ENCODE measurements around the gene TAF6L. TPM values are rescaled to one million over a fixed set of nuclear protein-coding genes. Genes with fewer than 3 reads are reported as not detected.
A peak's percentile ranks its signal among the peaks of the same experiment; 100 is the strongest.
"Not testable (repeated sequence)": the region's sequence is repeated elsewhere in the genome, so short reads cannot be mapped to it uniquely, and the experiment has no call there.

TAF6L gene
- total RNA-seq, 2 experiments from 2014 or later = 23.5 to 25.0 TPM

- CTCF ChIA-PET = interaction anchor here (1.0 to 2.1 kb wide), 3 partner anchors 9 to 24 kb away, joined by 3 to 5 read pairs (median 5); partner anchors contain the start of genes POLR2G and TTC9C
- ATAC-seq (no peak), DNase-seq (no peak)
- Mint-ChIP-seq H3K4me1 (peaks cover 9% of the 10 kb centered on the region), H3K27me3 (no peaks in the 10 kb centered on the region), H3K36me3 (peaks cover 31% of the 10 kb centered on the region), H3K9me3 (ENCODE audit: low read depth) (no peaks in the 10 kb centered on the region), H3K27ac (no peak overlapping the region), H3K4me3 (no peak overlapping the region)
These were observed 34.0 kb upstream of the TAF6L start for GRCh38 chr11:62737196-62737595.

- no peak overlapping the region for H3K27ac Mint-ChIP-seq
- H3K9me3 Mint-ChIP-seq (ENCODE audit: low read depth) = no peaks in the 10 kb centered on the region
- H3K4me3 Mint-ChIP-seq = no peak overlapping the region
- no peak for ATAC-seq
- CTCF ChIA-PET = interaction anchor here (0.6 to 1.5 kb wide), 7 partner anchors 11 to 155 kb away, joined by 3 to 4 read pairs (median 3); partner anchors contain the start of gene POLR2G
- H3K27me3 Mint-ChIP-seq = no peaks in the 10 kb centered on the region
- peaks cover 22% of the 10 kb centered on the region for H3K4me1 Mint-ChIP-seq
- DNase-seq = no peak
- peaks cover 2% of the 10 kb centered on the region for H3K36me3 Mint-ChIP-seq
These were observed 23.6 kb upstream of the TAF6L start for GRCh38 chr11:62747475-62748160.

- not testable (repeated sequence) for H3K27me3 Mint-ChIP-seq; DNase-seq; H3K27ac Mint-ChIP-seq; ATAC-seq; H3K9me3 Mint-ChIP-seq (ENCODE audit: low read depth); H3K36me3 Mint-ChIP-seq; H3K4me3 Mint-ChIP-seq
- H3K4me1 Mint-ChIP-seq = peaks cover 40% of the 10 kb centered on the region
- CTCF ChIA-PET = interaction anchor here (1.8 to 4.9 kb wide), 2 partner anchors 12 to 37 kb away, joined by 5 to 43 read pairs; partner anchors contain the start of genes POLR2G and TMEM179B
These were observed 21.3 kb upstream of the TAF6L start for GRCh38 chr11:62749931-62750330.

GRCh38 chr11:62752177-62752785 is 18.9 kb upstream of the TAF6L start:
- H3K36me3 Mint-ChIP-seq = peaks cover 2% of the 10 kb centered on the region
- no peak for ATAC-seq
- peak overlapping the region; percentile 24 for H3K27ac Mint-ChIP-seq
- H3K9me3 Mint-ChIP-seq (ENCODE audit: low read depth) = no peaks in the 10 kb centered on the region
- DNase-seq = no peak
- H3K4me1 Mint-ChIP-seq = peaks cover 40% of the 10 kb centered on the region
- H3K4me3 Mint-ChIP-seq = no peak overlapping the region
- H3K27me3 Mint-ChIP-seq = no peaks in the 10 kb centered on the region
- CTCF ChIA-PET = interaction anchor here (1.2 to 8.2 kb wide), 9 partner anchors 12 to 128 kb away, joined by 3 to 45 read pairs (median 6); partner anchors contain the start of genes C11orf98, CSKMT, SLC3A2 and TAF6L

- Mint-ChIP-seq H3K27ac (peak overlapping the region; percentile 99), H3K4me3 (peak overlapping the region; percentile 99), H3K27me3 (no peaks in the 10 kb centered on the region), H3K9me3 (ENCODE audit: low read depth) (no peaks in the 10 kb centered on the region), H3K36me3 (peaks cover 2% of the 10 kb centered on the region), H3K4me1 (peaks cover 37% of the 10 kb centered on the region)
- DNase-seq = no peak
- ATAC-seq = no peak
- CTCF ChIA-PET = interaction anchor here (0.8 to 8.2 kb wide), 18 partner anchors 9 to 329 kb away, joined by 3 to 45 read pairs (median 6); partner anchors contain the start of genes BSCL2, C11orf98, CSKMT and GNG3
These were observed 18.0 kb upstream of the TAF6L start for GRCh38 chr11:62752994-62753735.

GRCh38 chr11:62753736-62754603 is 17.2 kb upstream of the TAF6L start, which contains the start of gene ZBTB3:
TSS of gene ZBTB3 (minus strand) at chr11:62754160. CDS start at chr11:62753664, 496 bp downstream.
- Mint-ChIP-seq H3K9me3 (ENCODE audit: low read depth) (no peaks in the 10 kb centered on the region), H3K27ac (peak within 1 kb of the TSS; percentile 99), H3K4me3 (peak within 1 kb of the TSS; percentile 99), H3K36me3 (peaks cover 2% of the 10 kb centered on the region), H3K27me3 (no peaks in the 10 kb centered on the region), H3K4me1 (peaks cover 34% of the 10 kb centered on the region)
- CTCF ChIA-PET = interaction anchor here (0.7 to 8.2 kb wide), 20 partner anchors 8 to 329 kb away, joined by 3 to 45 read pairs (median 5); partner anchors contain the start of genes BSCL2, C11orf98, CSKMT and GNG3
- ATAC-seq (peak; percentile 98), DNase-seq (peak; percentile 99)

GRCh38 chr11:62755086-62755615 is 16.0 kb upstream of the TAF6L start:
- H3K4me1 Mint-ChIP-seq = peaks cover 24% of the 10 kb centered on the region
- peak overlapping the region; percentile 99 for H3K4me3 Mint-ChIP-seq
- no peaks in the 10 kb centered on the region for H3K9me3 Mint-ChIP-seq (ENCODE audit: low read depth)
- peak overlapping the region; percentile 2 for H3K27ac Mint-ChIP-seq
- peaks cover 2% of the 10 kb centered on the region for H3K36me3 Mint-ChIP-seq
- CTCF ChIA-PET = interaction anchor here (1.1 to 8.2 kb wide), 4 partner anchors 13 to 33 kb away, joined by 3 to 45 read pairs (median 11); partner anchors contain the start of gene TAF6L
- ATAC-seq (no peak), DNase-seq (no peak)
- H3K27me3 Mint-ChIP-seq = no peaks in the 10 kb centered on the region

- CTCF ChIA-PET = interaction anchor here (1.2 to 20.9 kb wide), 6 partner anchors 10 to 31 kb away, joined by 3 to 242 read pairs (median 4); partner anchors contain the start of genes HNRNPUL2, TAF6L and TMEM179B
- no peak overlapping the region for H3K27ac Mint-ChIP-seq
- no peaks in the 10 kb centered on the region for H3K27me3 Mint-ChIP-seq
- peaks cover 27% of the 10 kb centered on the region for H3K4me1 Mint-ChIP-seq
- no peaks in the 10 kb centered on the region for H3K9me3 Mint-ChIP-seq (ENCODE audit: low read depth)
- H3K4me3 Mint-ChIP-seq = no peak overlapping the region
- no peak for ATAC-seq
- peaks cover 2% of the 10 kb centered on the region for H3K36me3 Mint-ChIP-seq
- no peak for DNase-seq
These were observed 13.1 kb upstream of the TAF6L start for GRCh38 chr11:62757846-62758788.

GRCh38 chr11:62760867-62761227 is 10.3 kb upstream of the TAF6L start:
- Mint-ChIP-seq H3K4me1 (peaks cover 17% of the 10 kb centered on the region), H3K27ac (peak overlapping the region; percentile 79), H3K4me3 (peak overlapping the region; percentile 95)
- not testable (repeated sequence) for DNase-seq; H3K27me3 Mint-ChIP-seq; ATAC-seq; H3K9me3 Mint-ChIP-seq (ENCODE audit: low read depth); H3K36me3 Mint-ChIP-seq
- CTCF ChIA-PET = interaction anchor here (0.7 to 20.9 kb wide), 12 partner anchors 7 to 102 kb away, joined by 3 to 242 read pairs (median 6); partner anchors contain the start of genes HNRNPUL2, TAF6L, TMEM179B and TTC9C

- peak; percentile 2 for ATAC-seq
- CTCF ChIA-PET = interaction anchor here (0.7 to 20.9 kb wide), 14 partner anchors 9 to 346 kb away, joined by 3 to 242 read pairs (median 4); partner anchors contain the start of genes BSCL2, GNG3, HNRNPUL2 and LBHD1
- H3K4me1 Mint-ChIP-seq = peaks cover 30% of the 10 kb centered on the region
- DNase-seq = peak; percentile 53
- no peaks in the 10 kb centered on the region for H3K27me3 Mint-ChIP-seq
- peaks cover 14% of the 10 kb centered on the region for H3K36me3 Mint-ChIP-seq
- peak overlapping the region; percentile 95 for H3K27ac Mint-ChIP-seq
- H3K9me3 Mint-ChIP-seq (ENCODE audit: low read depth) = no peaks in the 10 kb centered on the region
- peak overlapping the region; percentile 88 for H3K4me3 Mint-ChIP-seq
These were observed 435 bp upstream of the TAF6L start for GRCh38 chr11:62770778-62771143.

- peaks cover 11% of the 10 kb centered on the region for H3K36me3 Mint-ChIP-seq
- peak overlapping the region; percentile 11 for H3K27ac Mint-ChIP-seq
- CTCF ChIA-PET = interaction anchor here (0.7 to 20.9 kb wide), 4 partner anchors 13 to 58 kb away, joined by 3 to 242 read pairs (median 3); partner anchors contain the start of genes POLR2G, STX5 and TMEM179B
- H3K4me1 Mint-ChIP-seq = peaks cover 44% of the 10 kb centered on the region
- H3K4me3 Mint-ChIP-seq = no peak overlapping the region
- no peak for ATAC-seq
- no peaks in the 10 kb centered on the region for H3K27me3 Mint-ChIP-seq
- DNase-seq = no peak
- no peaks in the 10 kb centered on the region for H3K9me3 Mint-ChIP-seq (ENCODE audit: low read depth)
These were observed 3.2 kb downstream of the TAF6L start for GRCh38 chr11:62774407-62774806.
